Endothelial cell (in vitro differentiated cells): Measurements from ENCODE around the gene SORD. TPM values are rescaled to one million over a fixed set of nuclear protein-coding genes. Genes with fewer than 3 reads are reported as not detected.
"Not testable (repeated sequence)": the region's sequence is repeated elsewhere in the genome, so short reads cannot be mapped to it uniquely, and the experiment has no call there.

ENCODE experiments used
- DNase-seq: peaks from one replicate; pipeline ENCODE4 v3.0.0; 2021; ENCODE audit warnings: low spot score
- H3K27ac Mint-ChIP-seq: one replicate; pipeline ENCODE4 v1.8.0; 2021; ENCODE audit warnings: mixed read lengths, inconsistent platforms; ENCODE audit not compliant: unreplicated experiment
- H3K27me3 Mint-ChIP-seq: one replicate; pipeline ENCODE4 v1.8.0; 2021; ENCODE audit warnings: mild to moderate bottlenecking, moderate library complexity, mixed read lengths, inconsistent platforms; ENCODE audit not compliant: unreplicated experiment
- H3K36me3 Mint-ChIP-seq: one replicate; pipeline ENCODE4 v1.8.0; 2021; ENCODE audit warnings: mild to moderate bottlenecking, low read depth, mixed read lengths, inconsistent platforms; ENCODE audit not compliant: unreplicated experiment
- H3K4me1 Mint-ChIP-seq: one replicate; pipeline ENCODE4 v1.8.0; 2021; ENCODE audit warnings: mild to moderate bottlenecking, mixed read lengths, inconsistent platforms; ENCODE audit not compliant: unreplicated experiment
- H3K4me3 Mint-ChIP-seq: one replicate; pipeline ENCODE4 v1.8.0; 2021; ENCODE audit warnings: mild to moderate bottlenecking, mixed read lengths, inconsistent platforms; ENCODE audit not compliant: unreplicated experiment
- H3K9me3 Mint-ChIP-seq: one replicate; pipeline ENCODE4 v1.8.0; 2021; ENCODE audit warnings: mixed read lengths, inconsistent platforms; ENCODE audit not compliant: unreplicated experiment
- total RNA-seq: library from RNA; stranded (reverse); fragmentation: NEBNext Ultra II Directional; extraction: Animal tissue kit (Norgen Biotek cat#: 25700); gene quantifications from one replicate; pipeline ENCODE4 v1.2.1, GENCODE V29; 2021; ENCODE audit not compliant: unreplicated experiment
- TF ChIP-seq, protein P1 (sequence below): fragments of 200-600 bp; sonication (generic); IDR thresholded peaks from one replicate; pipeline ENCODE4 v1.5.0; 2021; ENCODE audit warnings: antibody characterized with exemption; ENCODE audit not compliant: unreplicated experiment

Gene SORD
- total RNA-seq, 1 donor from 2014 or later = 16.9 TPM

- DNase-seq, H3K36me3 Mint-ChIP-seq, H3K9me3 Mint-ChIP-seq, H3K27me3 Mint-ChIP-seq, H3K4me3 Mint-ChIP-seq, H3K27ac Mint-ChIP-seq, H3K4me1 Mint-ChIP-seq: not testable (repeated sequence)
These were observed 56.7 kb downstream of the SORD start for GRCh38 chr15:45079628-45080246.

DNA sequence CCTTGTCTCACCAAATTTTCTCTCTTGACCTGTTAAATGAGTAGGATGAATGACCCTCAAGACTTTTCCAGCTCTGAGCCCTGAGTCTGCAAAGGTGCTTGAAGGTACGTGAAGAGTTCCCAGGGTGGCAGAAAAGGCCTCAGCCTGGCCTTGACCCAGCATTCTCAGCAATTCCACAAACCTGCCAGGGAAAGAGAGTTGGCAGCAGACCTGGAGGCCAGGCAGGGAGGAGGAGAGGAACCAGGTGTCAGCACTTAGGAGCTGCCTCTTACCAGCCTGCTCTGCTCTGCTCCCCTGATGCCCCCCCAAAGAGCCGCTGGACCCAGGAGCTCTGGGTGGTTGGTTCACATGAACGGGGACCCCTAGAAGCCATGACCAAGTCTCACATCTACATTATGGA is 57.6 kb downstream of the SORD start:
- not testable (repeated sequence) for H3K27ac Mint-ChIP-seq, DNase-seq, H3K27me3 Mint-ChIP-seq, H3K9me3 Mint-ChIP-seq, H3K4me1 Mint-ChIP-seq, H3K4me3 Mint-ChIP-seq, H3K36me3 Mint-ChIP-seq

- not testable (repeated sequence) for H3K4me3 Mint-ChIP-seq, DNase-seq, H3K4me1 Mint-ChIP-seq, H3K9me3 Mint-ChIP-seq, H3K27ac Mint-ChIP-seq, H3K36me3 Mint-ChIP-seq, H3K27me3 Mint-ChIP-seq
These were observed 59.4 kb downstream of the SORD start for GRCh38 chr15:45082412-45082811.

DNA sequence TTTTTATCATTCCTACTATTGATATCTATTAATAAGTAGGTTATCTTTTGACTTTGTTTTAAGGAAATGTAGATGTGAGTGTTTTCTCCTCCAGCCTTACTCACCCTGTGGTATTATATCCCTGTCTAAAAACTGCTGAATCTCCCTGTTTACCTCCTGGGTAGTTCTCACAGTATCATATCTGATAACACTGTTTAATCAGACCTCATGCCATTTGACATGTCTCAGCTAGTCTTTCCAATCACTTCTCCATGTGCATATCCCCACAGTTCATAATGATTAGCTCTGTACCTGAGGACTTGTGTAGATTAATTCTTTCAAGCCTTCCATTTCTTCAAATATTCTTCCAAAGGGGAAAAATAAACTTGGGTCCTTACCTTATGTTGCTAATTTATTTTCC is 60.2 kb downstream of the SORD start:
- TF ChIP-seq, protein P1, sequence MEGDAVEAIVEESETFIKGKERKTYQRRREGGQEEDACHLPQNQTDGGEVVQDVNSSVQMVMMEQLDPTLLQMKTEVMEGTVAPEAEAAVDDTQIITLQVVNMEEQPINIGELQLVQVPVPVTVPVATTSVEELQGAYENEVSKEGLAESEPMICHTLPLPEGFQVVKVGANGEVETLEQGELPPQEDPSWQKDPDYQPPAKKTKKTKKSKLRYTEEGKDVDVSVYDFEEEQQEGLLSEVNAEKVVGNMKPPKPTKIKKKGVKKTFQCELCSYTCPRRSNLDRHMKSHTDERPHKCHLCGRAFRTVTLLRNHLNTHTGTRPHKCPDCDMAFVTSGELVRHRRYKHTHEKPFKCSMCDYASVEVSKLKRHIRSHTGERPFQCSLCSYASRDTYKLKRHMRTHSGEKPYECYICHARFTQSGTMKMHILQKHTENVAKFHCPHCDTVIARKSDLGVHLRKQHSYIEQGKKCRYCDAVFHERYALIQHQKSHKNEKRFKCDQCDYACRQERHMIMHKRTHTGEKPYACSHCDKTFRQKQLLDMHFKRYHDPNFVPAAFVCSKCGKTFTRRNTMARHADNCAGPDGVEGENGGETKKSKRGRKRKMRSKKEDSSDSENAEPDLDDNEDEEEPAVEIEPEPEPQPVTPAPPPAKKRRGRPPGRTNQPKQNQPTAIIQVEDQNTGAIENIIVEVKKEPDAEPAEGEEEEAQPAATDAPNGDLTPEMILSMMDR = no peak
- H3K4me1 Mint-ChIP-seq = no peaks in the 10 kb centered on the region
- DNase-seq = no peak
- no peaks in the 10 kb centered on the region for H3K36me3 Mint-ChIP-seq
- peaks cover 4% of the 10 kb centered on the region for H3K27me3 Mint-ChIP-seq
- H3K9me3 Mint-ChIP-seq = no peaks in the 10 kb centered on the region
- H3K4me3 Mint-ChIP-seq = no peak overlapping the region
- H3K27ac Mint-ChIP-seq = no peak overlapping the region

DNA sequence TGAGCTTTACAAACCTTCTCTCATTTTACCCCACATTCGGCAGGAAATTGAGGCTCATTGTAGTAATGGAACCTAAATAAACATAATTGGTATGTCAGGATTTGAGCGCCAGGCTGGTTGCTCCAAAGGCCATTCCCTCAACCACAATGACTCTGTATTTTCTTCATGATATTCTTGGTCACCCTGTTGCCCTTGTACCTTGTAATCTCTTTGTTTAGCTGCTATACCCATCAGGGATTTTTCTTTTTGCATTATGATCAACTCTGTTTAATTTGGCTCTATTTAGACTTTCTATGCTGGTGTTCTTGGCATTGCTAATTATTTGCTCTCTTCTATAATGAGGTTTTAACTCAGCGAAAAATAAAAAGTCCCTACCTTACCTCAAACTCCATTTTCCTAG is 61.2 kb downstream of the SORD start:
- H3K27ac Mint-ChIP-seq = no peak overlapping the region
- TF ChIP-seq, protein P1 = no peak
- H3K4me1 Mint-ChIP-seq = peaks cover 8% of the 10 kb centered on the region
- no peak overlapping the region for H3K4me3 Mint-ChIP-seq
- no peak for DNase-seq
- H3K36me3 Mint-ChIP-seq = no peaks in the 10 kb centered on the region
- H3K27me3 Mint-ChIP-seq = peaks cover 7% of the 10 kb centered on the region
- no peaks in the 10 kb centered on the region for H3K9me3 Mint-ChIP-seq

DNA sequence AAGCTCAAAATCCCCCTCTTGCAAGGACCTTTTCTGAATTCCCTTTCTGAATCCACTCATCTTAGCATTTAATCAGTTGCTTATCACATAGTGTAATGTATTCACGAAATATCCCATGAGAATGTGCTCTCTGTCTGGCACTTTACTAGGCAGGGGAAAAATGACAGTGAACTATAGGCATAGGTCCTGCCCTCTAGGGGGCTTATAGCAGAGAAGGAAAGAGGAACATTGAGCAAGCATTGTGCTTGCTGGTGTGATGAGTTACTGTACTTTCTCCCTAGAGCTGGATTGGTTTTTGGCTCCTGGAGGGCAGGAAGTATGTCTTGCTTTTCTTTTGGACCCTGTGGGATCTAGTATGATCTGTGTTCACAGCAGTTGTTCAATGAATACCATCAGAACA is 64.5 kb downstream of the SORD start:
- Mint-ChIP-seq H3K4me1 (peaks cover 11% of the 10 kb centered on the region), H3K27ac (no peak overlapping the region), H3K4me3 (no peak overlapping the region), H3K9me3 (no peaks in the 10 kb centered on the region), H3K36me3 (peaks cover under 1% of the 10 kb centered on the region), H3K27me3 (peaks cover 6% of the 10 kb centered on the region)
- TF ChIP-seq, protein P1 = no peak
- DNase-seq = no peak
